GM19324 (cell line): ENCODE data around the gene HMX3.

Experiments used
- ATAC-seq: cut with Tn5 transposase; IDR thresholded peaks from one replicate; pipeline ENCODE4 v1.9.1; 2021; ENCODE audit warnings: mild to moderate bottlenecking, moderate library complexity; ENCODE audit not compliant: unreplicated experiment, low FRiP score

HMX3 gene

GRCh38 chr10:123135415-123136141, at the start of gene HMX3:
Gene HMX3, plus strand, starts transcription at chr10:123135970. Its CDS starts 81 bp downstream, at chr10:123136051.
- no peak for ATAC-seq

- no peak for ATAC-seq
Observed at GRCh38 chr10:123086281-123086680, 49.5 kb upstream of the HMX3 start.

GRCh38 chr10:123087348-123087747, 48.4 kb upstream of the HMX3 start:
- no peak for ATAC-seq

GRCh38 chr10:123087786-123088185, 48.0 kb upstream of the HMX3 start:
- ATAC-seq, result no peak

GRCh38 chr10:123092635-123093414, 42.9 kb upstream of the HMX3 start:
- ATAC-seq, result no peak

- no peak for ATAC-seq
Observed at GRCh38 chr10:123093489-123093888, 42.3 kb upstream of the HMX3 start.

GRCh38 chr10:123096452-123096851, 39.3 kb upstream of the HMX3 start:
- no peak for ATAC-seq

- ATAC-seq, result no peak
Observed at GRCh38 chr10:123097039-123097438, 38.7 kb upstream of the HMX3 start.

- ATAC-seq, result no peak
Observed at GRCh38 chr10:123100030-123100762, 35.6 kb upstream of the HMX3 start.

GRCh38 chr10:123101872-123102271, 33.9 kb upstream of the HMX3 start:
- ATAC-seq, result no peak

GRCh38 chr10:123102673-123103072, 33.1 kb upstream of the HMX3 start:
- no peak for ATAC-seq

- no peak for ATAC-seq
Observed at GRCh38 chr10:123103944-123104343, 31.8 kb upstream of the HMX3 start.

- ATAC-seq, result no peak
Observed at GRCh38 chr10:123109466-123109865, 26.3 kb upstream of the HMX3 start.

- ATAC-seq, result no peak
Observed at GRCh38 chr10:123117644-123118417, 17.9 kb upstream of the HMX3 start.

GRCh38 chr10:123119081-123119480, 16.7 kb upstream of the HMX3 start:
- no peak for ATAC-seq

GRCh38 chr10:123126246-123126645, 9.5 kb upstream of the HMX3 start:
- no peak for ATAC-seq

- no peak for ATAC-seq
Observed at GRCh38 chr10:123129618-123130271, 6.0 kb upstream of the HMX3 start.

GRCh38 chr10:123132576-123133477, 2.9 kb upstream of the HMX3 start:
- ATAC-seq, result peak; percentile 63
